ENCODE results near the gene CNTNAP2. TPM values are rescaled to one million over a fixed set of nuclear protein-coding genes. Genes with fewer than 3 reads are reported as not detected.

CNTNAP2 gene
- total RNA-seq (2012; rRNA removed) (not detected in 2 replicates), polyA plus RNA-seq (2012; rRNA removed) (not detected in 2 replicates), Bru-seq, nascent RNA (percentile 8 among the genes with signal in this experiment), BruChase-seq, experiment 1, labeled RNA remaining after a 6-hour chase (percentile 15 among the genes with signal in this experiment), BruChase-seq, experiment 2, labeled RNA remaining after a 2-hour chase (percentile 15 among the genes with signal in this experiment)
- not detected in 2 replicates for polyA plus RNA-seq (2012; cell fraction: cytosol; rRNA removed)
- polyA plus RNA-seq (2012; cell fraction: nucleus; rRNA removed; ENCODE audit: low replicate concordance): not detected in 2 replicates
- long read RNA-seq: 0 reads

- WGBS, 2 experiments (ENCODE audit: extremely low coverage in 2 of 2, insufficient read length in 1 of 2): 1% methylated on average over 21 of the region's 42 CpGs; no CpG with 5 or more reads in 1 of the 2 experiments
- H3K9me3 ChIP-seq (ENCODE audit: control insufficient read depth, insufficient read depth, low read length): peaks cover 5% of the 10 kb centered on the region; the same call in 1 of the 2 replicates
- ChIA-PET POLR2A (ENCODE audit: unreplicated experiment) (no interaction called here), CTCF (interaction anchor here (0.6 to 0.7 kb wide), 2 partner anchors 12 to 753 kb away, joined by 3 to 8 read pairs; no protein-coding TSS in a partner anchor)
- H4K8ac ChIP-seq (ENCODE audit: low read depth in 2 of 2, low read length in 2 of 2): no peak within 1 kb of the TSS
- no peak within 1 kb of the TSS for H2AFZ ChIP-seq (replicated peaks; ENCODE audit: low read length, poor library complexity)
- no peak within 1 kb of the TSS for H3K27ac ChIP-seq (ENCODE audit: insufficient read depth, low read length)
- no TSS peak for BruUV-seq (replicated peaks)
- intact Hi-C loops (cut with micrococcal nuclease) (no loop called here), dilution Hi-C loops (cut with HindIII; ENCODE audit: low sequenced_read_pairs, unreplicated experiment) (no loop called here), in situ Hi-C loops (cut with MboI; ENCODE audit: low sequenced_read_pairs) (no loop called here)
- H3K18ac ChIP-seq (ENCODE audit: low read depth, low read length): no peak within 1 kb of the TSS
- H2AK9ac ChIP-seq (replicated peaks; ENCODE audit: low read depth, low read length, poor library complexity): no peak within 1 kb of the TSS
- H2AK5ac ChIP-seq (ENCODE audit: low read depth, low read length): no peak within 1 kb of the TSS
- H3K56ac ChIP-seq (ENCODE audit: extremely low read depth, insufficient read depth, low read length): no peak within 1 kb of the TSS
- peak within 1 kb of the TSS; percentile 31 for H3K4me3 ChIP-seq (ENCODE audit: insufficient read depth, low read depth, low read length)
- H3K9ac ChIP-seq (ENCODE audit: low read depth, low read length): no peak within 1 kb of the TSS
- H2BK120ac ChIP-seq (ENCODE audit: low read depth, low read length): no peak within 1 kb of the TSS
- H2BK15ac ChIP-seq (ENCODE audit: low read depth, low read length): no peak within 1 kb of the TSS
- no peak within 1 kb of the TSS for H3K14ac ChIP-seq (replicated peaks; ENCODE audit: low read depth, low read length)
- no peak within 1 kb of the TSS for H2BK20ac ChIP-seq (ENCODE audit: low read depth, low read length)
- H3K79me1 ChIP-seq (ENCODE audit: low read depth in 1 of 2, low read length in 2 of 2): no peaks in the 10 kb centered on the region
- TF ChIP-seq BHLHE40 (IDR thresholded peaks at IDR 0.05; ENCODE audit: low read depth, low read length): no peak
- no peak for TF ChIP-seq RFX5 (IDR thresholded peaks at IDR 0.05; ENCODE audit: low read depth, low read length)
- TF ChIP-seq FOS (IDR thresholded peaks at IDR 0.05; ENCODE audit: low read depth, low read length): no peak
- no peak for TF ChIP-seq USF2 (IDR thresholded peaks at IDR 0.05; ENCODE audit: low read depth, low read length)
- TF ChIP-seq POLR2A (IDR thresholded peaks at IDR 0.05; ENCODE audit: low read depth, low read length): no peak
- no peak for TF ChIP-seq MXI1 (IDR thresholded peaks at IDR 0.05; ENCODE audit: borderline replicate concordance, low read depth, low read length)
- TF ChIP-seq RCOR1 (IDR thresholded peaks at IDR 0.05; ENCODE audit: insufficient replicate concordance, low read length): no peak
- TF ChIP-seq MAZ (IDR thresholded peaks at IDR 0.05; ENCODE audit: borderline replicate concordance, low read depth, low read length): no peak
- TF ChIP-seq, protein P1, sequence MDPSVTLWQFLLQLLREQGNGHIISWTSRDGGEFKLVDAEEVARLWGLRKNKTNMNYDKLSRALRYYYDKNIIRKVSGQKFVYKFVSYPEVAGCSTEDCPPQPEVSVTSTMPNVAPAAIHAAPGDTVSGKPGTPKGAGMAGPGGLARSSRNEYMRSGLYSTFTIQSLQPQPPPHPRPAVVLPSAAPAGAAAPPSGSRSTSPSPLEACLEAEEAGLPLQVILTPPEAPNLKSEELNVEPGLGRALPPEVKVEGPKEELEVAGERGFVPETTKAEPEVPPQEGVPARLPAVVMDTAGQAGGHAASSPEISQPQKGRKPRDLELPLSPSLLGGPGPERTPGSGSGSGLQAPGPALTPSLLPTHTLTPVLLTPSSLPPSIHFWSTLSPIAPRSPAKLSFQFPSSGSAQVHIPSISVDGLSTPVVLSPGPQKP (IDR thresholded peaks at IDR 0.05; ENCODE audit: borderline replicate concordance, low read depth, low read length): no peak
- TF ChIP-seq CTCF (conservative IDR thresholded peaks at IDR 0.05; ENCODE audit: low read depth, low read length): no peak
- no peak within 1 kb of the TSS for H4K91ac ChIP-seq (ENCODE audit: insufficient read depth, low read depth, low read length)
- H3K36me3 ChIP-seq (ENCODE audit: control insufficient read depth, insufficient read depth, low read length): no peaks in the 10 kb centered on the region
- no peak within 1 kb of the TSS for H4K5ac ChIP-seq (ENCODE audit: low read depth, low read length)
- no peak within 1 kb of the TSS for H3K4ac ChIP-seq (ENCODE audit: low read depth, low read length)
- H2BK5ac ChIP-seq (ENCODE audit: low read depth, low read length, poor library complexity, severe bottlenecking): no peak within 1 kb of the TSS
- H3K4me2 ChIP-seq (ENCODE audit: low read depth, low read length): peak within 1 kb of the TSS; percentile 22; the same call in 1 of the 2 replicates
- no peaks in the 10 kb centered on the region for H3K9me1 ChIP-seq (ENCODE audit: insufficient read depth, low read length)
- no peak within 1 kb of the TSS for H3K23ac ChIP-seq (ENCODE audit: low read depth, low read length)
- no peak for DNase-seq
- ATAC-seq (ENCODE audit: low read depth): no peak
- H4K20me1 ChIP-seq (ENCODE audit: insufficient read depth, low read length): no peaks in the 10 kb centered on the region
- no peaks in the 10 kb centered on the region for H3K4me1 ChIP-seq (ENCODE audit: control insufficient read depth, insufficient read depth, low read length)
- no peaks in the 10 kb centered on the region for H3K27me3 ChIP-seq (ENCODE audit: control insufficient read depth, insufficient read depth, low read length)
These were observed at the start of gene CNTNAP2 for GRCh38 chr7:146116521-146117222. Gene CNTNAP2 (plus strand): TSS chr7:146116801. CDS start chr7:146116877, 76 bp downstream.
